Measurements from ENCODE around the gene BMP2. TPM values are rescaled to one million over a fixed set of nuclear protein-coding genes. Genes with fewer than 3 reads are reported as not detected.
A peak's percentile ranks its signal among the peaks of the same experiment; 100 is the strongest.

BMP2 gene
- total RNA-seq, 1 donor from 2014 or later = 14.5 TPM

GRCh38 chr20:6829510-6830116 lies 62.1 kb downstream of the BMP2 start:
- DNase-seq (ENCODE audit: low read depth in 2 of 2) = peak in 1 of 2 donors; percentile 6
